Stomach (tissue), 4 donors: ENCODE measurements around the gene CHRNA7.

Experiments
- POLR2AphosphoS5 ChIP-seq, 3 donors: sonication (generic); formaldehyde crosslinking; IDR thresholded peaks; one replicate each; pipeline ENCODE4 v1.6.1; 2016; ENCODE audit warnings: antibody characterized with exemption in 3 of 3
- TF ChIP-seq, protein P1 (sequence below), 7 experiments: fragments of 450-650 bp in 4 of 7; fragments of 200-600 bp in 3 of 7; sonication (generic) in 3 of 7; IDR thresholded peaks; one replicate each; pipeline ENCODE4 v1.5.1; 2016 to 2019; ENCODE audit warnings: antibody characterized with exemption in 7 of 7, control low read depth in 2 of 7, mild to moderate bottlenecking in 1 of 7

DNA sequence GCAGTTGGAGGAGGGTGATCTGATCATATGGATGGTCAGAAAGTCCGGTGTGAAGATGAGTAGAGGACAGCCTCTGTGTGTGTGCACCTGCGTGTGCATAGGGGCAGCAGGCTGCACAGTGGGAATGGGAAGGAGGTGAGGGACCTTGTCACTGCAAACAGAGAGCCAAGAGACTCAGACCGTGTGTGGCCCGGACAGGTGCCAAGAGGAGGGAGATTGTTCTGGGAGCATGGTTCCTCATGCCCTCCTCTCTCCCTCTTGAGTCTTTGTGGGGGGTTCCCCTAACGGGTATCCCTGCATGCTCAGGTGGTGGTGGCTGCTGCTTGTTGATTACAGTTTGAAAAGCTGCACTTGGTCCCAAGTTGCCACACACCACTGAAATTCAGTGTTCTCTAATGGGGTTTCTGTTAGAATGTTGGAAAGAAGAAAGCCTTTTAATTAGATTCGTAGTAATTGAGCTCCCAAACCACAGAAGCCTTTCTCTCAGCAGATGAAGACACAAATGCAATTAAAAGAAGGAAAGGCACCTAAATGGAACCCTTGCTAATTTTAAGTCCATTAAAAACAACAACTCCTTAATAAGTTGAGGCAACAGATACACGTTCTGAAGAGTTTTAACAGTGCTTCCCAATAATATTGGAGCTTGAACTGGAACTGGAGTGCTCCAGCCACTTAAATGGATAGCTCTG is 68.9 kb downstream of the CHRNA7 start:
- TF ChIP-seq, protein P1, sequence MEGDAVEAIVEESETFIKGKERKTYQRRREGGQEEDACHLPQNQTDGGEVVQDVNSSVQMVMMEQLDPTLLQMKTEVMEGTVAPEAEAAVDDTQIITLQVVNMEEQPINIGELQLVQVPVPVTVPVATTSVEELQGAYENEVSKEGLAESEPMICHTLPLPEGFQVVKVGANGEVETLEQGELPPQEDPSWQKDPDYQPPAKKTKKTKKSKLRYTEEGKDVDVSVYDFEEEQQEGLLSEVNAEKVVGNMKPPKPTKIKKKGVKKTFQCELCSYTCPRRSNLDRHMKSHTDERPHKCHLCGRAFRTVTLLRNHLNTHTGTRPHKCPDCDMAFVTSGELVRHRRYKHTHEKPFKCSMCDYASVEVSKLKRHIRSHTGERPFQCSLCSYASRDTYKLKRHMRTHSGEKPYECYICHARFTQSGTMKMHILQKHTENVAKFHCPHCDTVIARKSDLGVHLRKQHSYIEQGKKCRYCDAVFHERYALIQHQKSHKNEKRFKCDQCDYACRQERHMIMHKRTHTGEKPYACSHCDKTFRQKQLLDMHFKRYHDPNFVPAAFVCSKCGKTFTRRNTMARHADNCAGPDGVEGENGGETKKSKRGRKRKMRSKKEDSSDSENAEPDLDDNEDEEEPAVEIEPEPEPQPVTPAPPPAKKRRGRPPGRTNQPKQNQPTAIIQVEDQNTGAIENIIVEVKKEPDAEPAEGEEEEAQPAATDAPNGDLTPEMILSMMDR (IDR thresholded peaks at IDR 0.05) = no peak
- TF ChIP-seq POLR2AphosphoS5 (IDR thresholded peaks at IDR 0.05) = no peak
